Hematopoietic multipotent progenitor cell treated with erythropoietin and hydrocortisone succinate and interleukin-3 and kit ligand, for 15 days (in vitro differentiated cells): ENCODE data around the gene CADM1.

Experiments
- DNase-seq: peaks from one replicate; pipeline ENCODE4 v3.0.0-alpha.2; 2015; ENCODE audit warnings: low spot score

Gene CADM1

DNA sequence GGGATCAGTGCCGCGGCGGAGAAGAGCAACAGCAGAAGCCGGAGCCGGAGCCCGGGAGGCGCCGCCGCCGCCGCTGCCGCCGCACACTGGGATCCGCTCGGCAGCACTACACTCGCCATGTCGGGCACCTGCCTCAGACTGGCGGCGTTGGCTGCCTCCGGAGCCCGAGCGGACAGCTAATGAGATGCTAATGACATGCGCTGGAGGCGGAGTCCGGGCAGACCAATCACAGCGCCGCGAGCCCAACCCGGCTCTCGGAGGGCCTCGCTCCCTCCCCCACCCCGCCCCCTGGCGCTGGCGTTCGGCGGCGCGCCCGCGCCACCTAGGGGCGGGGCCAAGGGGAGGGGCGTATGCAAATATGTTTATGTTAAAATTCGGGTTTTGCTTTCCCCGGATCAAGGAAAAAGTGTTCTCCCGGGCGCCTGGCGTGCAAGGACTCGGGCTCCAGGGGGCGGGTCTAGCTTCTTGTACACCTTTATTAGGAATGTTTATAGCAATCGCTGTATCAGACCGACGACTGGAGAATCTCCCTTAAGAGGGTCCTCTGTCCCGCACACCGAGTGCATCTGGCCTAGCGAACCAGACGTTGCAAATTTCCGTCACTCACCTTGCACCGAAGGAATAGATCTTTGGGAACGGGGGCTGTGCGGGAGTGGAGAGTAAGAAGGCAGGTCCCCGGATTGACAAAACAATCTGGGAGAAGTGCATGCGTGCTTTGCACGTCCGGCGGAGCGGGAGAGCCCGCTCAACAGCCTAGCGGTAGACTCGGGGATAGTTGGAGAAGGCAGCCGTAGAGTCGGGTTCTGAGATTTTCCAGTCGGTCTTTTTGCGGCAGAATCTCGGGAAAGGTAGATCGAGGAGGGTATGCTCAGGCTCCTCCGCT is at the start of gene CADM1:
Gene CADM1, minus strand, starts transcription at position 140 of the 883 bp plus-strand sequence.
- peak; percentile 15 for DNase-seq

GRCh38 chr11:115552773-115553438 is 48.7 kb upstream of the CADM1 start:
- DNase-seq: no peak

GRCh38 chr11:115552151-115552772 is 48.0 kb upstream of the CADM1 start:
- no peak for DNase-seq

GRCh38 chr11:115550291-115551059 is 46.3 kb upstream of the CADM1 start:
- no peak for DNase-seq

DNA sequence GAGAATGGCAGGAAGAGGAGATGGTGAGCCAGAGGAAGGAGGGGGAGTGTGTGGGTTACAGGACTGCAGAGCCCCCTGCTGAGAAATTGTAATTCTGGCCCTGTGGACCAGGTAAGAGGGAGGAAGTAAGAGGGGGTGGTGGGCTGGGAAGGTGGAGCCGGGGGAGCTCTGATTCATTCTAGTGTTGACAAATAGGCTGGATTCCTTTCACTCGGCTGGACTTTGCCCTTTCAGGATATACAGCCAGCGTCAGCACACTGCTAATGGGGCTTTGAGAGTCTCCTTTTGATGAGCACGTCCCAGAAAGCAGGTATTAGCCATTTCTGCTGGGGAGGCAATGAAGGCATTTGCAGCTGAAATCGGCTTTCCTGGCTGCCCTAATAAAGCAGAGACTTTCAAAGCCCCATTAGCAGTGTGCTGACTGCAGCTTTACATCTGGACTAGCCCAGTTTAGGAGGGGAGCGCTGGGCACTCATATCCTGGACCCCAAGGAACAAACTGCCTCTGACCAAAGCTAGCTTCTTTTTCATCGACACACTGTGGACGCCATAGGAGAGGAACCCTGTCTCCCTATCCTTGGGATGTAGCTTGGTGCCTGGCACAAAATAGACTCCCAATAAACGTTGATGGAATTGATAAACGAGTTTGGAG is 44.8 kb upstream of the CADM1 start:
- DNase-seq: no peak

DNA sequence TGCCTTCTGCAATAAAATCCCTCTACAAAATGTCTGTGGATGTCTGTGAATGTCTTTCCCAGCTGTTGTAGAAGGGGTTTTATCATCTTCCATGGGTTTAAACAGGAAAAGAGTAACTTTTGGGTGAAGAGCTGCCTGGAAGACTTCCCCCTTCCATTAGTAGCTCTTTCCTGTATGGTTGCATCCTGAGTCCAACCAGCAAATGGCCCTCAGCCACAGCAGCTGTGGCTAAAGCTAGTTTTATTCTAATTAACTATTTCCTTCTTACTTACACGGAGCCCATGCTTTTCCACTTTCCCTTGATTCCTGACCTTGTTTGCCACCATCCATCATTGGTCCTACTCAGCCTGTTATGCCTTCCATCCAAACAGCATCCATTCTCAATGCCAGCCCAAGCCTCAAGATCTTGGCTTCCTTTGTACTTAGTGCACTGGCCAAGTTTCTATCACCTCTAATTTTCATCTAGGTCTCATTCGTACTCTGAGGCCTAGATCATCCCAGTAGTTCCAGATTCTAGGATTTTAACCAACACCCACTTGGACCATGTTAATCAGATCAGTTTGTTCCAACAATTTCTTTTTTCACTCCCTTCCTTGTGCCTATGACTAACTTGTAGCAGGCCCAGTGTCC is 41.5 kb upstream of the CADM1 start:
- no peak for DNase-seq

GRCh38 chr11:115544422-115544948 is 40.3 kb upstream of the CADM1 start:
- no peak for DNase-seq

GRCh38 chr11:115541518-115541917 is 37.3 kb upstream of the CADM1 start:
- DNase-seq: no peak

- DNase-seq: no peak
These were observed 35.6 kb upstream of the CADM1 start for GRCh38 chr11:115539844-115540243.

DNA sequence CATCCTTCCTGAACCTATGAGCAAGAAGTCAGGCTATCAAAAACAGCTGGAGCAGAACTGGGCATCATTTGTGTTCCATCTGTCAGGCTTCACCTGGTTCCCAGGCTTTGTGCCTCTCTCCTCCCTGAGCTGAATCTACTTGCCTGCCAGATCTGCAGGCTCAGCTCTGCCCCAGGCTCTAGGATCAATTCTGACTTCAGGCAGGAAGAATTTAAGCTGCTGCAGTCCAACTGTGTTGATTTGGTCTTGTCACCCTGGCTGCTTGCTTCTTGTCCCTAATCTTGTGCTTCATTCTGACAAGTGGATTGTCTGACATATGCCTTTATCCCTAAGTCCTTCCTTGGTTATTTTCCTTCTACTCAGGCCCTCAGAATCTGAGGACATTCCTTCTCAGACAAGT is 31.6 kb upstream of the CADM1 start:
- no peak for DNase-seq

- DNase-seq: no peak
These were observed 26.5 kb upstream of the CADM1 start for GRCh38 chr11:115530752-115531151.

GRCh38 chr11:115528225-115528624 is 24.0 kb upstream of the CADM1 start:
- no peak for DNase-seq

GRCh38 chr11:115527534-115528125 is 23.4 kb upstream of the CADM1 start:
- no peak for DNase-seq

DNA sequence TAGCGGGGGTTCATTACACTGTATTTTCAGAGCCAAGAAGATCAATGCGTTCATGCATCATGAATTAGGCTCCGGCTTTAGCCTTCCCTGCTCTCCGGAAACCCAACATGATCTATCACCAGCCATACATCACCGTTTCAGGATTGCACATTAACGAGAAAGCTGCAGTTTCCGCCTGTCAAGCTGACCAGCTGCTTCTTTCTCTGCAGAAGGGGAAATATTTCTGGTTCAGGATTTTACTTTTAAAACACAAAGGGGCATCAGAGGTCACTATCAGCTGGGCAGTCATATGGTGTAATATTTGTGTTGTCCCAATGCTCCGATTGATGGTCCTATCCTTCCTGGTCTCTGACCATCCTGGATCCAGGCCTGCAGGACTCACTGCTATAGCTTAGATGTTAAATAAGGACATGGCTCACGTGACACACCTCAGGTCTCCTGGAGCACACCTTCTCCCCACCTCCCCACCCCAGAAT is 21.4 kb upstream of the CADM1 start:
- DNase-seq: no peak

DNA sequence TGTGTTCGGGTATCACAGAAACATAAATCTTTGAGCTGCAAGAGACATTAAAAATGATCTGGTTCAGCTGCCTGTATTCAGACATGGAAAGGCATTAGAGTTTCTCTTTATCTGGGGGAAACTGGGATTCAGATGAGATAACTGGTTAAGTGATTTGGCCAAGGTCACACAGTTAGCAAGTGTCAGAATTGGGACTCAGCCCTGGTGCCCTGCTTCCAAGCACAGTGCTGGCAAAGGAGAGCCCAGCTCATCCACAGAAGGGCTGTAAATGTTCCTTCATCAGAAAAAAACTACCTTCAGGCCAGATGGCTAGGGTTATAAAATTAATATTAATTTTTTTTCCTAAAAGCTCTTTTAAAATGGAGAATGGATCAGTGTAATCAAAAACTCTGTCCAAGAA is 20.4 kb upstream of the CADM1 start:
- DNase-seq: no peak

DNA sequence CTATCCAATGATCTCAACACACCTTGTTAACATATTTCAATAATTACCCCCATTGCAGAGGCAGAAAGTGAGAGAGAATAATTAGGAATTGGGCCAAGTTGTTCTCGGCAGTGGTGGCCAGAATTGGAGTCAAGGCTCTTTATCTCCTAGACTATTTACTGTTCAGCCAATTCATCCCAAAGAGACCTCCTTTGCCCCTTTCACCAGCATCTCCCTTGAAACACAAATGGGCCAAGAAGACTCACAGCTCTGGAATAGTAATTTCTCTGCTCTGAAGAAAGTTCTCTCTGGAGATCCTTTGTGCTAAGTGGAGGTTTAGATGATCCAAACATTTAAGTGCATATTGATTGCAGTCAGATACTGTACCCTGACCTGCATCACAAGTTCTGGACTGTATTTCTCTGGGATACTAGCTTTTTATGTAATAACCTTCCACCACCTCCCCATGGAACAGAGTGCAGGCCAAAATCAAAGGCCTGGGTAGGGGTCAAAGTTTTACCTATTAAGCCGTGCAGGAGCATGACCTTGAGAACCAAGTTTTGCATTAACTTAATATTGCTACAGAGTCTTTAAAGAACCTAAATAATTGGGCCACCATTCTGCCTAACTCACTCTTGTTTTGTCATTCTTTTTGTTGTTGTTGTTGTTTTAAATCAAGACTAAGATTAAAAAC is 19.6 kb upstream of the CADM1 start:
- DNase-seq: no peak

DNA sequence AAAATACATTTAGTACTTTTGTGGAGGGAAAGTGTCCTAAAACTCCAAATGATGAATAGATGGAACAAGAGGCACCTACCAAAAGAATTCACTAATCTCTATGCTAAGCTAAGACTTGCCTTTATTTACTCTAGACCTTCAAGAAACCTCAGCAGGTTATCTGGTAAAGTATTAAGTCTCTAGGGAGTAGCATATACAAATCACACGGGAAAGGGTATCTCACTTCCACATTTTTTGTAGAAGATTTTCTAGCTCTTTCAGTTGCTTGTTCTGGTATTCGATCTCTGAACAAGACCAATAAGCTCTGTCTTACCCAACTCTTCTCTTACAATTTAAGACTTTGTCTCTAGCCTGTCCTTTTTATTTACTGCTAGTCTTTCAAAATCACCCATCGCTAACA is 18.1 kb upstream of the CADM1 start:
- no peak for DNase-seq

- no peak for DNase-seq
These were observed 17.6 kb upstream of the CADM1 start for GRCh38 chr11:115521825-115522224.

GRCh38 chr11:115518983-115519628 is 14.9 kb upstream of the CADM1 start:
- DNase-seq: no peak
